ENCODE results near the gene DAB1.
"Not testable (repeated sequence)": the region's sequence is repeated elsewhere in the genome, so short reads cannot be mapped to it uniquely, and the experiment has no call there.

The DAB1 gene

DNA sequence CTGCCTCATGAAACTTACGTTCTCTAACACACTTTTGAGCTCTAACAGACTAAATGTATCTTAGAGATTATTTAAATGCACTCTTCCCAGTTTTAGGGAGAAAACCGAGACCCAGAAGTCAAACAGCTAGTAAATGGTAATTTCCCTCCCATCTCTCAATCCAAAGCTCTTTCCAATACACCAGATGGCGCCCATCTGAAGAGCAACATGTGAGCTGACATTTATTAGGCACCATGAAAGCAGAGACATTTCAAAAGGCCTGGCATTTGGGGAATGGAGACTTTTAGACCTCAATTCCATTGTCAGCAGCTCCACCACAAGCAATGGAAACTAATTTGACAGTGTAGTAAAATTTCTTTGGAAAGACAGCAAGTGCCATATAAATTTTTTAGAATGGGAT lies 191.4 kb downstream of the DAB1 start:
- no peak for DNase-seq (ENCODE audit: extremely low read depth in 1 of 2, low read depth in 1 of 2)

DNA sequence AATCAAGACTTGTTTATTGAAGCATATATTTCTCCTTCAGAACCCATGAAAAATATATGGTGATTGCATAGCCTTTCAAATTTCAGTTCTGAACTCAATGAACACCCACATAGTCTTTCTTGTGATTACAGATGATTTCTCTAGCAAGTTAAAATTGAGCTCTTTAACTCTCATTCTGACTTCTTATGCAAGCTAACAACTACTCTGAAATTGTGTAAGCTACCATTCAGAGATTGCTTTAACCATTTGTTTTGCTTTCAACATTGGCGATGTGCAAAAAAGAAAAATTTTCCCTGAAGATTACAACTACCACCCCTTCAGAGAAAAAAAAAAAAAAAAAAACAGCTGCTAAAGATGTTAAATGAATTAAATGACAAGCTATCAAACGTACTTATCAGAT lies 193.9 kb downstream of the DAB1 start:
- no peak for DNase-seq (ENCODE audit: extremely low read depth in 1 of 2, low read depth in 1 of 2)

DNA sequence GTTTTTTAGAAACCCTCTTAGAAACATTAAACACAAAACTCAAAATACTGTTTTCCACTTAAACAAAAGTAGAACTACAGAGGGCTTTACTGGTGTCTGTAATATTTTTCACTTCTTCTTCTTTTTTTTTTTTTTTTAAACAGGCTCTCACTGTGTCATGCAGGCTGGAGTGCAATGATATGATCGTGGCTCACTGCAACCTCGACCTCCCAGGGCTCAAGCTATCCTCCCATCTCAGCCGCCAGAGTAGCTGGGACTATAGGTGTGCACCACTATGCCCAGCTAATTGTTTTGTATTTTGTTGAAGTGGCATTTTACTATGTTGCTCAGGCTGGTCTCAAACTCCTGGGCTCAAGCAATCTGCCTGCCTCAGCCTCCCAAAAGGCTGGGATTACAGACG lies 194.8 kb downstream of the DAB1 start:
- no peak for DNase-seq (ENCODE audit: extremely low read depth in 1 of 2, low read depth in 1 of 2)

DNA sequence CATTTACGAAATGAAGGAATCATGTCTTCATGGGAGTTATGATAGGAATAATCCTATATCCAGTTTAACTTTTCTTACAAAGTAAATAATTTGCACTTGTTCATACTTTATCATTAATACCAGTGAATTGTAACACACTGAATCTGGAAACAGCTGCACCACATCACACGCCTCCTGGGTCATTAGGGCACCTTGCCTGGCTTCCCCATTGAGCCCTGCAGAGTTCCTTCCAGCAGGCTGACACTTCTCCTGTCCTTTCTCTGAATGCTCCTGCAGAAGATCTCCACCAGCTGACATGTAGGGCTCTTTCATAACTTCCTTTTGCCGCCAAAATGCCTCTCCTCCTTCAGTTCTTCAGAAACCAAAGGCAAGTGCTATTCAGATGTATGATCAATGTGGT lies 201.1 kb downstream of the DAB1 start:
- DNase-seq (ENCODE audit: extremely low read depth in 1 of 2, low read depth in 1 of 2), result no peak

DNA sequence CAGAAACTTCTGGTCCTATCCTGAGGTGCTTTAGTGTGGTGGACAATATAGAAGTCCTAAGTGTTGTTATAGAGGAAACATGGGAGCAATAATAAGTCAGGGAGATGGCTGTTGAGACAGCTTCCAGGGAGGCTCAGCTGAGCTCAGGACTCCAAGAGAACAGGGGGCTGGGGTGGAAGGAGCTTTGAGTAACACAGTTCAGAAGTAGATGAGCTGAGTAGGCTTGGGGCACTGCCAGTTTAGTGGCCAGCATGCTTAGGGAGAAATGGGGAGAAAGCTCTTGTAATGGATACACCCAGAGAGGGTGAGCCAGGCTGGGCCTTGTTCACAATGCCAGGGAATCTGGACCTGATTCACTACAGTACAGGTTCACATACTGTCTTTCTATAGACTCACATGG lies 201.6 kb downstream of the DAB1 start:
- DNase-seq (ENCODE audit: extremely low read depth in 1 of 2, low read depth in 1 of 2), result no peak

DNA sequence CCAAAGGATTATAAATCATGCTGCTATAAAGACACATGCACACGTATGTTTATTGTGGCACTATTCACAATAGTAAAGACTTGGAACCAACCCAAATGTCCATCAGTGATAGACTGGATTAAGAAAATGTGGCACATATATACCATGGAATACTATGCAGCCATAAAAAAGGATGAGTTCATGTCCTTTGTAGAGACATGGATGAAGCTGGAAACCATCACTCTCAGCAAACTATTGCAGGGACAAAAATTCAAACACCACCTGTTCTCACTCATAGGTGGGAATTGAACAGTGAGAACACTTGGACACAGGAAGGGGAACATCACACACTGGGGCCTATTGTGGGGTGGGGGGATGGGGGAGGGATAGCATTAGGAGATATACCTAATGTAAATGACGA lies 203.0 kb downstream of the DAB1 start:
- DNase-seq (ENCODE audit: extremely low read depth in 1 of 2, low read depth in 1 of 2), result not testable (repeated sequence)

DNA sequence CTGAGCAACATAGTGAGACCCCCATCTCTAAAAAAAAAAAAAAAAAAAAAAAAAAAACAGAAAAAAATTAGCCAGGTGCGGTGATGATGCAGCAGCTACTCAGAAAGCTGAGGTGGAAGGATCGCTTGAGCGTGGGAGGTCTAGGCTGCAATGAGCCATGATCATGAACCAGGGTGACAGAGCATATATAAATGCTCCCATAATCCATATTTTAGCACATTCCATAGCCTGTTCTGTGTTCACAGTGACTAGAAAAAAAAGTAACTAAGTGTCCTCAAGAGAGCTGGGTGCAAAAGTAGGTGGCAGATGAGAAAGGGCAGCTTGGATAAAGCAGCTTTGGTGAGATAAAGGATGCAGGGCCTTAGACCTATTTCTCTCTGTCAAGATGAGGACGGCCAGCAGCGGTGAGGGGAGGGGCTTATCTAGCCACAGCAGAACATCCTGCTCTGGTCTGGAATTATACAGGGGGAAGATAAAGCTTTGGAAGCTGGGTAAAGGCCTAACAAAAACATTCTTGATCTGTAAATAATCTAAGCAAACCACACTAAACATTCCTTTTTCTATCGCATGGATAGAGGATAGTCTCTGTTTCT lies 205.3 kb downstream of the DAB1 start:
- DNase-seq (ENCODE audit: extremely low read depth in 1 of 2, low read depth in 1 of 2), result no peak

DNA sequence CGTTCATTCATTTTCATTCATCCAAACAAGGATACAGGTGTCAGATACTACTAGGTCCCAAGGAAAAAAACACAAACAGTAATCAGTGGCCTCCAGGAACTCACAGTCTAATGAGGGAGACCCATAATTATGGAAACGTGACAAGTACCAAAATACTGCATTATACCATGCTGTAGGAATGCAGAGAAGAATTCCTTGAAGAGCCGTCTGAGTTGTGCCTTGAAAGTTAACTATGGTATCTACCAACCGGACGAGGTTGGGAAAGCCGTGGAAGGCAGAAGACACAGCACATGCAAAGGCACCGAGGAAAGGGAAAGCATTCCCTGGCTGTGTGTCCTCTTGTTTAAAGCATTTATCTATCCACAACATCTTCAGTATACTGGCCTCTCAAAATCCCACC lies 206.0 kb downstream of the DAB1 start:
- no peak for DNase-seq (ENCODE audit: extremely low read depth in 1 of 2, low read depth in 1 of 2)

DNA sequence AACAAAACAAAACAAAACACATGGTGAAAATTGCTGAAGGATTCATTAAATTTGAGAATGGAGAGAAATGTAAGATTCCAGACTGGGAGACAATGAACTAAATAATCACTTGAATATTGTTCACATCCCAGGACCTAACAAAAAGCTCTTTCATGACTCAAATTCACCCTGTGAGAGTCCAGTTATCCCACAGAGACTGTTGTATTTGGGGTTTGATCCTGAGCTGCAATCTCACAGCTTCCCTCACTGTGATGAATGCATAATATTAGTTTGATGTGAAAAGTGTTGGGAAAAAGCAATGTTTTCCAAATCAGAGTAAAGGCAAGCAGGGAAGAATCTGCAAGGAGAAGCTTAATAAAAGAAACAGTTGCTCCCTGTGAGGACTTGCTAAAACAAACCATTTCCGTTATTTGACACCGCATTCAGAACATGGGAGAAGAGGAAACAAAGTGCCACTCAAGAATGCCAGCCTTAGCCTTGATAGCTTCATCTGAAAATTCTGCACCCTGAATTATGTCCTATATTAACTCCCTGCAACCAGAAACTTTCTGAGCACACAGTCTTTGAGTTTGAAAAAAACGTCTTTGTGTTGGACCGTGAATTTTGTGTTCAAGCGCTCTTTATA lies 208.8 kb downstream of the DAB1 start:
- no peak for DNase-seq (ENCODE audit: extremely low read depth in 1 of 2, low read depth in 1 of 2)

DNA sequence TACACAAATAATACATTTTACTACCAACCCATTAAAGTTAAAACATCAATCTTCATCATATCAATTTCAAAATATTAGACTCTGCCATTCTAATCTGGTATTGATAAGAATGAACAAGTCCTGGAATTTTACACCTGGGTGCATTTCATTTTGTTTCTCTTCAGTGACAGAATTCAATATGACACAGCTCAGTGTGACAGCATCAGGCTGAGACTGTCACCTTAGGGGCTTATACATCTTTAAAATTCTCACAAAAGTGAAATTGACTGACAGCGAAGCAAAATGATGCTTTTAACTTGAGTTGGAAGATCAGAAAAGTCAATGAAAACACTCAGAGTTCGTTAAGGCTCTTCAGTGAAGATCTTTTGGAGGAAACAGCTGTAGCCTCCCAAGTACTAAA lies 213.0 kb downstream of the DAB1 start:
- no peak for DNase-seq (ENCODE audit: extremely low read depth in 1 of 2, low read depth in 1 of 2)

DNA sequence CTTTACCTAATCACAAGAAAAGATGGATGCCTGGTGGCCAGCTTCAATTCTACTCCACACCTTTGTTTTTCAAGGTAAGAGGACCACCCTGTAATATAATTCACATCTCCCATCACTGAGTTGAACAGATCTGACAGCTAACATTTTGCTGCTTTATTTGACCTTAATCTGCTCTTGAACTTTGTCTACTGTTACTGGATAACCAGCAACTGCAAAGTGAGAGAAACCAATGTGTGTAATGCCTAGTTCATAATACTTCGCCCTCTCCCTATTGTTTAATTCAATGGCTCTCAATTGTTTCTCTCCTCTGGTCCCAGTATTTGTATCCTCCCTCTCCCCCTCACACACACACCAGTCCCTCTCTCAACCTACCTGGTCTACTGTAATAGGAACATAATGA lies 214.4 kb downstream of the DAB1 start:
- DNase-seq (ENCODE audit: extremely low read depth in 1 of 2, low read depth in 1 of 2), result no peak

DNA sequence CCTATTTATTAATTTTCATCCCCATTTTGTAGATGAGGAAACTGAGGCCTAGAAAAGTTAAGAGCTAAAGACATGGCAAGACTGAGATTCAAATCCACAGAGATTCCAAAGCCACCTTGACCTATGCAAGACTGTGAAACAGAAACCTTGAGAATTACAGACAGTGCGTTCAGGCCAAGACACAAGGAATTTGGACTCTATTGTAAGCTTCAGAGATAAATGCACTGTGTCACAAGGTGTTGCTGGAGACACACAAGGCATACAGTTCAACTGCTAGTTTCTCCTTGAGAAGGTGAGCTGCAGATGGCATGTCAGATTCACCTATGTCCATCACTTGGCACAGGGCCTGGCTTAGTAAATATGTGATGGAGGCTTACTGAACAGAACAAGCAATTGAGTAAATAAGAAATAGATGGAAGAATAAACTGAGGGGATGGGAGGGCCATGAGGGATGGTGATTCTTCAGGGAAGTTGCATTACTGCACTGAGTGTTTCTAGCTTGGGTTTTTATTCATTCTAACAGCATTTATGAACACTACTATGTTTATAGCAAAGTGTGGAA lies 215.0 kb downstream of the DAB1 start:
- DNase-seq (ENCODE audit: extremely low read depth in 1 of 2, low read depth in 1 of 2), result no peak

DNA sequence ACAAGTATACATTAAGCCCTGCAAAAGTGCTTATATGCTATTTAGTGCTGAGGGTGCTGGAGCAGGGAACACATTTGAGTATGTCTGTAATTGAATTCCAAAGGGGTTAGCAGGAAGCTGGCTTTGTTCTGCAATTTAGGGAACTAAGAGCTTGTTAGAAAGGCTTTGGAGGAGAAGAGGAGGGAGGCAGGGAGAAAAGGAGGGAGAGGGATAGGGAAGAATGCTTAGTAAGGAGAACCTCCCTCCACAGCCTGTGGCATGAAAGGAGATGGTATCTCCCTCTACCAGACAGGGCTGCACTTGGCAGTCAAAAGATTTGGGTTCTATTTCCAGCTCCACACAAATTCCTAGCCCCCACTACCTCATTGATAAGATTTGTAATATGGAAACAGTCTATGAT lies 217.8 kb downstream of the DAB1 start:
- no peak for DNase-seq (ENCODE audit: extremely low read depth in 1 of 2, low read depth in 1 of 2)

DNA sequence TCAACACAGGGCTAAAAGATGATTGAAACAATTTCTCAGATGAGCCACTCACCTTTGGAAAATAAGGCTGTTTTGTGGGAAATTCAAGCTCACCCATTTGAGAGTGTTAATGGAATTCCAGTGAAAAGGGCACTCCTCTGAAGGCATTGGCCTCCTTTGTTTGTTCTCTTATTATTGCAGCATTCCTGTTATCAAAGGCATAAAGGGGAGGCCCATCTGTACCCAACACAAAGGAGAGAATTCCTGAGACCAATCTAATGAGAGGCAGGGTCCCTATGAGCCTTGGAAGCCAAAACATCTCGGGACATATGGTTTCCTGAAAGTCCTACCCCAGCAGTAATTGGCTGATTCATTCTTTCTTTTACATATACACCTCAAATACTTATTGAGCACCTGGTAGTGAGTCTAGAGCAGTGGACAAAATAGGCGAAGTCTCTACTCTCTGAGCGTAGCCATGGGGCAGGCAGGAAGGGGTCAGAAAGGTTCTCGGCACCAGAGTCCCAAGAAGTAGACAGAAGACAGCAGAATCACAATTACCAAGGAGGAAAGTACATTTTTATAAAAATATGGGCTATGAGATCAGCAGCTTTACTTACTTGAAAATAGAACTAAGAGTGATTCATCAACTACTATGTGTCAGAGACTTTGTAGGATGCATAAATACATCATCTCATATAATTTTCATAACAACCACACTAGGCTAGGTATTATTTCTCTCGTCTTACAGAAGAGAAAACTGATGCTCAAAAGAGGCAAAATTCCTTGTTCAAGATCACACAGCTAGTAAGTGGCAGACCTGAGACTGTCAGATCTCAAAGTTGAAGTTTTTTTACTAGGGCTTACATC lies 218.7 kb downstream of the DAB1 start:
- DNase-seq (ENCODE audit: extremely low read depth in 1 of 2, low read depth in 1 of 2), result no peak

DNA sequence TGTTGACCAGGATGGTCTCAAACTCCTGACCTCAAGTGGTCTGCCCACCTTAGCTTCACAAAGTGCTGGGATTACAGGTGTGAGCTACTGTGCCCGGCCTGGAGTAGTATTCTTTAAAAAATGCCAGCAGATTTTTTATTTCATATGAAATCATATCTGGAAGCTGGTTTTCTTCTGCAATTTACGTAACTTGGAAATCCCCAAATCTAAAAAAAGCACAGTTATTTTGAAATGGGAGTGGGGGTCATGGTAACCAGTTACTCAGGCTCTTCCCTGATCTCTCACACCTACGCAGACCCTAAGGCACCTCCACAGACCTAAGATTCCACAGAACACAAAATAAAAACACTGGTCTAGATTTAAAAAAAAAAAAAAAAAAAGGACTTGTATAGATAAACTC lies 219.8 kb downstream of the DAB1 start:
- no peak for DNase-seq (ENCODE audit: extremely low read depth in 1 of 2, low read depth in 1 of 2)

DNA sequence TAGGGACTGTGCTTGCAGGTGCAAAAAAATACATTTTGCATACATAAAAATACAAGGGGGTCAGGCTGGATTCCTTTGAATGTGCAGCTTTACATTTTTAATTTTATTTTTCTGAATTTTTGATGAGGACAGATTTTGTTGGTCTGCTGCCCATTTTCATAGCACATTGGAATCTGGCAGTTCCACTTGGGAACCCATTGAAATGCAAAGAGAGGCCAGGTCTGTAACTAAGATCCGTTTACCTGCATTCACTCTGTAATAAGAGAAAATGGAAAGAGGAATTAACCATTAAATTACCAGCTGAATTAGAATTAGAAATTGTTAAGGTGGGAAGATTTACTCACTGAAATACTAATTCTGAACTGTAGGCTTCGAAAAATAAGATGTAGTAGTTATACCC lies 221.6 kb downstream of the DAB1 start:
- no peak for DNase-seq (ENCODE audit: extremely low read depth in 1 of 2, low read depth in 1 of 2)

DNA sequence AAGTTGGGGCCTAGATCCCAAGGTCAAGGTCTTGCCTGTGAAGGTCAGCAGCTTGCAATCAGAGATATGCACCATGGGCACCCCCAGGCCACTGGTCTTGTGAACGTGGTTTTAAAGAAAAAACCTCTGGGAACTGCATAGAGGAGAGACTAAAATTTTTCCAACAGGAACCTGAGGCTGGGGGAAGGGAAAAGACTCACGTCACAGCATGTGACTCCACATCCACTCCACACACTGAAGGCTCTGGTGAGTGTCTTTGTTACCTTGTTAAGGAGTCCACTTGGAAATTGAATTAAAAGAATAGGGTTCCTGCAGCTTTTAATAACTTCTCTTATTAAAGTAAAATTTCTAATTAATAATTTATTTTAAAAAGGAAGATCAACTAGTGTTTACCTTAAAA lies 224.9 kb downstream of the DAB1 start:
- no peak for DNase-seq (ENCODE audit: extremely low read depth in 1 of 2, low read depth in 1 of 2)

DNA sequence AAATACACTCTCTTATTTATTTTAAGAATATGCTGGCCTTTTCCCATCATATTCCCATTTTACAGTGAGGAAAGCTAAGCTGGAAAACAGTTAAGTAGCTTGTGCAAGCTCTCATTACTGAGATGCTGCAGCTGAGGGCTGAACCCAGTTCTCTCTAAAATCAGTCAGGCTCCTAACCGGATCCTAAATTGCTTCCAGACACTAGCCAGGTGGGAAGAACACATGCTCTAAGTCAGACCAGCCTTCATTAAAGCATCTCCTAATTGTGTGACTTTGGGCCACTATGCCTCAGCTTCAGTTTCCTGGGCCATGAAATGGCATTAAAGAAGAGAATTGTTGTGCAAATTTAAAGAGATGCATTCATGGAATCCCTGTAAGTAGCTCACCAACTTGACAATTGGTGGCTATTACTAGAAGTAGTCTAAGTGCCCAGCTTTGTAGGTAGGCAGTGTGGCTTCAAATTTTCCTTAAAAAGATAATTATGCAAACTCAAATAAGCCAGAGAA lies 228.4 kb downstream of the DAB1 start:
- DNase-seq (ENCODE audit: extremely low read depth in 1 of 2, low read depth in 1 of 2), result no peak

DNA sequence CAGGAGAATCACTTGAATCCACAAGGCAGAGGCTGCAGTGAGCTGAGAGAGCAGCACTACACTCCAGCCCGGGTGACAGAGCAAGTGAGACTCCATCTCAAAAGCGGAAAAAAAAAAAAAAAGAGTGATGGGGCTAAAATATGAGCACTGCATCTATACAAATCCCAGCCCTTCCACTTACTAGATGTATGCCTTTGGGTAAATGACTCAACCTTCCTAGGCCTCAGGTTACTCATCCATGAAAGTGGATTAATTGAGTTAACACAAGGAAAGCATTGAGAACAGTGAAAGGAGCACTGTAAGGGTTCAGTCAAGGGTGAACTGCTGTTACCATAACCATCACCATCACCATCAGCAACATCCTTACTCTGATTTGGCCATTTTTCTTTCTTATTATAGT lies 231.6 kb downstream of the DAB1 start:
- DNase-seq (ENCODE audit: extremely low read depth in 1 of 2, low read depth in 1 of 2), result no peak

DNA sequence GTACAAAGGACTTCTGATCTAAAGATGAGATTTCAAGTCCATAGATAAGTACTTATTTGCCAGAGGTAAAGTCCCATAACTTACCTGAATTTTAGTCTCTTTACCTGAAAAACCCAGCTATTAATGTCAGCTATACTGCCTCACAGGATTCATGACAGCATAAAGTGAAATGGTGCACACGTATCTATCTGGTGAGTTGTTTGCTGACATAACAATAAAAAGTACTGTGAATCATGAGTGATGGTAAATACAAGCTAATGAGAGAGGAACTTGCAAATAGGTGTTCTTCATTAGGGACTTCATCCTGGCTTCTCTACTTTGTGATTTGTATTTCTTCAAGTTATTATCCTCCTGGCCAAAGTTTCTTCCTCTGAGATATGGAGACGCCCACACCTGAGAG lies 233.0 kb downstream of the DAB1 start:
- no peak for DNase-seq (ENCODE audit: extremely low read depth in 1 of 2, low read depth in 1 of 2)

DNA sequence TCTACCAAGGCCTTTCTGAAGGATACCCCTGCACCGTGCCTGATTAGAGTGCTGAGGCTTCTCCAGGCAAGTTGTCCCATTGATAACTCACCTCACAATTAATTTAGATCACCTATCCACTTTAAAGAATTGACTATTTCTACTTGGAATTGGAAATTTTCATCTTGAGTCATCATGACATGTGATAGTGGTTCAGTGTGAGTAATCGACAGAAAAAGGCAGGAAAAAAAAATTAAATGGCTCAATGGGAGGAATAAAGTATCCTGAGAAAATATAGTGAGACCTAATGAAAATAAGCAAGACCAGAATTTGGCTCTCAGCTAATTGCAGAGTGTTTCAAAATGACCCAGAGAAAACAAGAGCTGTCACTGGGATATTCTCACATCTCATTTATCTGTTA lies 235.7 kb downstream of the DAB1 start:
- DNase-seq (ENCODE audit: extremely low read depth in 1 of 2, low read depth in 1 of 2), result no peak

DNA sequence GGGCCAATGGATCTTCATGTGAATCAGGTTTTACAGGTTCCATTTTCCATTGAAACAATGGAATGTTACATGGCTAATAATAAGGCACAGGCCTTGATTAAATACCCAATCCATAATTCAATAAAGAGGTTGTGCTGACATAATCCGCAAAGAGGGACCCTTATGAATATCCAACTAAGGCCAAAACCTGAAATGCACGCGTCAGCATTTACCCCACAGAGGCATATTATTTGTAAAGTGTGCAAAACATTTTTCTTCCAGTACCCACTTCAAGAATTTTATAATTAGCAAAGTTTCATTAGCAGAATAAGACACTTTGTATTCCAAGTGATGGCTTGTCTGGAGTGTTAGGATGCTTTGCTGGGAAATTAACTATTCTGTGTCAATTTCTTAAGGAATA lies 237.4 kb downstream of the DAB1 start:
- no peak for DNase-seq (ENCODE audit: extremely low read depth in 1 of 2, low read depth in 1 of 2)

Measured in stimulated activated CD8-positive, alpha-beta memory T cell treated with anti-CD3 and anti-CD28 coated beads, Interleukin-7, amount 100 ng/mL, for 48 hours (primary cell).